Measurements from ENCODE around the gene NHS.

The NHS gene

GRCh38 chrX:17740137-17741122 is 365.4 kb downstream of the NHS start:
- DNase-seq, result no peak

DNA sequence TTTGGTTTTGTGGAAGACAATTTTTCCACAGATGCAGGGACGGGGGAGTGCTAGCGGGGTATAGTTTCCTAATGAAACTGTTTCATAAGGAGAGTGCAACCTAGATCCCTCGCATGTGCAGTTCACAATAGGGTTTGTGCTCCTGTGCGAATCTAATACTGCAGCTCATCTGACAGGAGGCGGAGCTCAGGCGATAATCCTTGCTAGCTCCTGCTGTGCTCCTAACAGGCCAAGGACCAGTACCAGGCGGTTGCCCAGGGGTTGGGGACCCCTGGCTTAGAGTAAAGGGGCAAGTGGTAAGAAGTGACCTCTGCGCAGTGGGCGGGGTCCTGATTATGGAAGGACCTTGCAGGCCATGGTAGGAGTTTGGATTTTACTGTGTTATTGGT is 366.1 kb downstream of the NHS start:
- no peak for DNase-seq

GRCh38 chrX:17743913-17744312 is 368.9 kb downstream of the NHS start:
- DNase-seq, result no peak

GRCh38 chrX:17744896-17745523 is 370.0 kb downstream of the NHS start:
- no peak for DNase-seq

GRCh38 chrX:17747692-17748091 is 372.7 kb downstream of the NHS start:
- DNase-seq, result no peak

- no peak for DNase-seq
Measured at GRCh38 chrX:17748684-17749083, 373.7 kb downstream of the NHS start.

DNA sequence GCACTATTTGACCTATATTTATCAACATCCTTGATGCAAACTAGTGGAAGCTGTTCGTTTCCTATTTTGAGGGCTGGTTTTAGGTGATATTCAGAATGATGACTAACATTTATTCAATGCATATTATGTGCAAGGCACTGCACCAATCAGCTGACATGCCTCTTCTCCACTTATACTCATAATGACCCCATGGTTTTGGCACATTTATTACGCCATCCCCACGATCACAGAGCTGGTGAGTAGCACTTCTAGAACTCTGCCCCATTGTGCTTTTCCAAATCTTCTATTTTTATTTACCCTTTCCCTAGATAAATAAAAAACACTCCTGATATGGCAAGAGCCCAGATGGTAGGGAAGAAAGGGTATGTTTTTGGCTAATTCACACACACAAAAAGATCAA is 375.4 kb downstream of the NHS start:
- no peak for DNase-seq

- DNase-seq, result no peak
Measured at GRCh38 chrX:17758382-17758781, 383.4 kb downstream of the NHS start.

GRCh38 chrX:17759990-17760389 is 385.0 kb downstream of the NHS start:
- no peak for DNase-seq

DNA sequence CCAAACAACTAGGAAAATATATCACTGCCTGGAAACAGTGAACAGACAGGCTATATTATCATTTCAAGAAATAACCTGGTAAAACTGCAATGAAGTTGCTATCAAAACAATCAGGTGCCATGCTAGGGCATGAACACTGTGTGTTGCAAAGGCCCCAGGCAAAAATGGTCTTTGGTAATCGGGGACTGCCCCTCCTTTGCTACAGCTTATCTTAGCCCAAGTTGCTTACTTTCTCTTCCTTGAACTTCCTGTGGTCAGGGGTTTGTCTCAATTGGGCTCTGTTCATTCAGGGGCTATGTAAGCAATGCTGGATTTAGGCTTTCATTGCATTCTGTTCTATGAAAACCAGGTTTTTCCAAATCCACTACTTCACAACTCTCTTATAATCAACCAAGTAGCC is 392.7 kb downstream of the NHS start:
- no peak for DNase-seq

- no peak for DNase-seq
Measured at GRCh38 chrX:17768997-17769396, 394.0 kb downstream of the NHS start.

DNA sequence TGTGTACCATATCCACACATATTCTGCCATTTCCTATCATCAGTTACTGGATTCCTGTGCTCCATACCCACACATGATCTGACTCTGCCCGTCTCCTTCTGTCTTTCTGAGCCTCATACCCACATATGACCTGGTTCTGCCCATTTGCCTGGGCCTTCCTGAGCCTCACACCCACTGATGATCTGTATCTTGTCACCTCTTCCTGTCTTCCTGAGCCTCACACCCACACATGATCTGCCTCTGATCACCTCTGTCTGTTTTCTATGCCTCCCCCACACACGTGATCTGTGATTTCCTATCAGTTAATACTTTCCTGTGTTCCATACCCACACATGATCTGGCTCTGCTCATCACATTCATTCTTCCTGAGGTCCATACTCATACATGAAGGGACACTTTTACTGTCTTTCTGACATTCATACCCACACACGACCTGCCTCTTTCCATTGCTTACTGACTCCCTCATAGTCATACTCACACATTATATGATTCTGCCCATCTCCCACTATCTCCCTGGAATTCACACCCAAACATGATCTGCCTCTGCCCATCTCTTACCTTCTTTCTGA is 394.8 kb downstream of the NHS start:
- peak; percentile 3 to 55 for DNase-seq

DNA sequence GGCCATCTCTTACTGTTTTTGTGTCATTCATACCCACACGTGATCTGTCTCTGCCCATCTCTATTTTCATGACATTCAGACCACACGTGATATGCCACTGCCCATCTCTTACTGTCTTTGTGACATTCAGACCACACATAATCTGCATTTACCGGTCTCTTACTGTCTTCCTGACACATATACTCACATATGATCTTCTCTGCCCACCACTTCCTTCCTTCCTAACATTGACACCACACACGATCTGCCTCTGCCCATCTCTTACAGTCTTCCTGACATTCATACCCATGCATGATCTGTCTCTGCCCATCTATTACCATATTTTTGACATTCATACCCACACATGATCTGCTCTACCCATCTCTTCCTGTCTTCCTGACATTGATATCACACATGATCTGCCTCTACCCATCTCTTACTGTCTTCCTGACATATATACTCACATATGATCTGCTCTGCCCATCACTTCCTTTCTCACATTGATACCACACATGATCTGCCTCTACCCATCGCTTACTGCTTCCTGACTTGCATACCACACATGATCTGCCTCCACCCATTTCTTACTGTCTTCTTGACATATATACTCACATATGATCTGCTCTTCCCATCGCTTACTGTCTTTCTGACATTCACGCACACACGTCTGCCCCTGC is 398.3 kb downstream of the NHS start:
- no peak for DNase-seq

DNA sequence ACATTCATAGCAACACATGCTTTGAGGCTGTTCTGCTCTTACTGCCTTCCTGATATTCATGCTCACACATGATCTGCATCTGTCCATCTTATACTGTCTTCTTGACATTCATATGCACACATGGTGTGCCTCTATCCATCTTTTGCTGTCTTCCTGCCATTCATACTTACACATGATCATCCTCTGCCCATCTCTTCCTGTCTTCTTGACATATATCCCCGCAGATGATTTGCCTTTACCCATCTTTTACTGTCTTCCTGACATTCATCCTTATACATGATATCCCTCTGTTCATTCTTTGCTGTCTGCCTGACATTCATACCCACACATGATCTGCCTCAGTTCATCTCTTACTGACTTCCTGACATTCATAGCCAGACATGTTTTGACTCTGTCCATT is 399.1 kb downstream of the NHS start:
- DNase-seq, result no peak

- DNase-seq, result no peak
Measured at GRCh38 chrX:17778997-17779396, 404.0 kb downstream of the NHS start.

GRCh38 chrX:17779434-17779833 is 404.4 kb downstream of the NHS start:
- no peak for DNase-seq
